Measurements from ENCODE around the gene PIK3AP1. TPM values are rescaled to one million over a fixed set of nuclear protein-coding genes. Genes with fewer than 3 reads are reported as not detected.

Gene PIK3AP1
- total and polyA plus RNA-seq, 10 of the 15 experiments (the other 5 are each of a cell fraction or from before 2014, with no cell fraction given), result 26.2 to 306 (median 119) TPM

DNA sequence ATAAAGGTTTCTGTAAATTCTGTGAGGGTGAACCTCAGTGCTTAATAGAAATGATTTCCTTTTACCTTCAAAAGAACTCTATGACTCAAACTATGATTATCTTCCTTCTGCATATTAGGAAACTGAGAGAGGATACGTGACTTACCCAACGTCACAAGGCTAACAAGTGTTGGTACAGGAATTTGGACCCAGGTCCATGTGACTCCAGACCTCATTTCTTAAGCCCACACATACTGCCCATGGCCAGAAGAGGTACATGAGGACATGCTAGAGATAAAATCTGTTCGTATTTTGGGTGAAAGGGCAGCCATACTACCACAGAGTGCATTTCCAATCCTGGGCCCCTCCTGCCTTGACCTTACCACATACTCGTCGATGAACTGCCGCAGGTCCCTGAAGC is 72.0 kb downstream of the PIK3AP1 start (continued):
- TF ChIP-seq, protein P1, sequence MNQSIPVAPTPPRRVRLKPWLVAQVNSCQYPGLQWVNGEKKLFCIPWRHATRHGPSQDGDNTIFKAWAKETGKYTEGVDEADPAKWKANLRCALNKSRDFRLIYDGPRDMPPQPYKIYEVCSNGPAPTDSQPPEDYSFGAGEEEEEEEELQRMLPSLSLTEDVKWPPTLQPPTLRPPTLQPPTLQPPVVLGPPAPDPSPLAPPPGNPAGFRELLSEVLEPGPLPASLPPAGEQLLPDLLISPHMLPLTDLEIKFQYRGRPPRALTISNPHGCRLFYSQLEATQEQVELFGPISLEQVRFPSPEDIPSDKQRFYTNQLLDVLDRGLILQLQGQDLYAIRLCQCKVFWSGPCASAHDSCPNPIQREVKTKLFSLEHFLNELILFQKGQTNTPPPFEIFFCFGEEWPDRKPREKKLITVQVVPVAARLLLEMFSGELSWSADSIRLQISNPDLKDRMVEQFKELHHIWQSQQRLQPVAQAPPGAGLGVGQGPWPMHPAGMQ (IDR thresholded peaks at IDR 0.05; ENCODE audit: borderline replicate concordance), result no peak
- no peak for TF ChIP-seq BMI1 (IDR thresholded peaks at IDR 0.05; ENCODE audit: borderline replicate concordance)
- no peak for TF ChIP-seq ZNF274 (IDR thresholded peaks at IDR 0.05; ENCODE audit: insufficient read depth, insufficient read length)
- no peak for TF ChIP-seq GATAD2B (conservative IDR thresholded peaks at IDR 0.05; ENCODE audit: low read depth)
- TF ChIP-seq, protein P2, sequence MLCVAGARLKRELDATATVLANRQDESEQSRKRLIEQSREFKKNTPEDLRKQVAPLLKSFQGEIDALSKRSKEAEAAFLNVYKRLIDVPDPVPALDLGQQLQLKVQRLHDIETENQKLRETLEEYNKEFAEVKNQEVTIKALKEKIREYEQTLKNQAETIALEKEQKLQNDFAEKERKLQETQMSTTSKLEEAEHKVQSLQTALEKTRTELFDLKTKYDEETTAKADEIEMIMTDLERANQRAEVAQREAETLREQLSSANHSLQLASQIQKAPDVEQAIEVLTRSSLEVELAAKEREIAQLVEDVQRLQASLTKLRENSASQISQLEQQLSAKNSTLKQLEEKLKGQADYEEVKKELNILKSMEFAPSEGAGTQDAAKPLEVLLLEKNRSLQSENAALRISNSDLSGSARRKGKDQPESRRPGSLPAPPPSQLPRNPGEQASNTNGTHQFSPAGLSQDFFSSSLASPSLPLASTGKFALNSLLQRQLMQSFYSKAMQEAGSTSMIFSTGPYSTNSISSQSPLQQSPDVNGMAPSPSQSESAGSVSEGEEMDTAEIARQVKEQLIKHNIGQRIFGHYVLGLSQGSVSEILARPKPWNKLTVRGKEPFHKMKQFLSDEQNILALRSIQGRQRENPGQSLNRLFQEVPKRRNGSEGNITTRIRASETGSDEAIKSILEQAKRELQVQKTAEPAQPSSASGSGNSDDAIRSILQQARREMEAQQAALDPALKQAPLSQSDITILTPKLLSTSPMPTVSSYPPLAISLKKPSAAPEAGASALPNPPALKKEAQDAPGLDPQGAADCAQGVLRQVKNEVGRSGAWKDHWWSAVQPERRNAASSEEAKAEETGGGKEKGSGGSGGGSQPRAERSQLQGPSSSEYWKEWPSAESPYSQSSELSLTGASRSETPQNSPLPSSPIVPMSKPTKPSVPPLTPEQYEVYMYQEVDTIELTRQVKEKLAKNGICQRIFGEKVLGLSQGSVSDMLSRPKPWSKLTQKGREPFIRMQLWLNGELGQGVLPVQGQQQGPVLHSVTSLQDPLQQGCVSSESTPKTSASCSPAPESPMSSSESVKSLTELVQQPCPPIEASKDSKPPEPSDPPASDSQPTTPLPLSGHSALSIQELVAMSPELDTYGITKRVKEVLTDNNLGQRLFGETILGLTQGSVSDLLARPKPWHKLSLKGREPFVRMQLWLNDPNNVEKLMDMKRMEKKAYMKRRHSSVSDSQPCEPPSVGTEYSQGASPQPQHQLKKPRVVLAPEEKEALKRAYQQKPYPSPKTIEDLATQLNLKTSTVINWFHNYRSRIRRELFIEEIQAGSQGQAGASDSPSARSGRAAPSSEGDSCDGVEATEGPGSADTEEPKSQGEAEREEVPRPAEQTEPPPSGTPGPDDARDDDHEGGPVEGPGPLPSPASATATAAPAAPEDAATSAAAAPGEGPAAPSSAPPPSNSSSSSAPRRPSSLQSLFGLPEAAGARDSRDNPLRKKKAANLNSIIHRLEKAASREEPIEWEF (IDR thresholded peaks at IDR 0.05; ENCODE audit: insufficient replicate concordance, low read depth, low read length), result no peak
- TF ChIP-seq MEF2B (IDR thresholded peaks at IDR 0.05; ENCODE audit: partially characterized antibody, poor library complexity, severe bottlenecking), result peak; percentile 19
- no peak for TF ChIP-seq TCF3 (IDR thresholded peaks at IDR 0.05; ENCODE audit: borderline replicate concordance, insufficient read depth, low read depth, low read length)
- no peak for TF ChIP-seq HDAC2 (IDR thresholded peaks at IDR 0.05)
- no peak for TF ChIP-seq WRNIP1 (IDR thresholded peaks at IDR 0.05; ENCODE audit: borderline replicate concordance, low read depth, low read length)
- no peak for TF ChIP-seq STAT1 (conservative IDR thresholded peaks at IDR 0.05)
- no peak for TF ChIP-seq SIX5 (IDR thresholded peaks at IDR 0.05; ENCODE audit: low read depth, low read length, severe bottlenecking)
- no peak for TF ChIP-seq PAX8 (IDR thresholded peaks at IDR 0.05)
- TF ChIP-seq SP1 (IDR thresholded peaks at IDR 0.05; ENCODE audit: low read depth, low read length), result no peak
- TF ChIP-seq TARDBP (IDR thresholded peaks at IDR 0.05; ENCODE audit: borderline replicate concordance), result no peak
- no peak for TF ChIP-seq KLF5 (IDR thresholded peaks at IDR 0.05; ENCODE audit: partially characterized antibody)
- no peak for TF ChIP-seq TCF12 (IDR thresholded peaks at IDR 0.05; ENCODE audit: low read depth, low read length)
- no peak for TF ChIP-seq SIN3A (IDR thresholded peaks at IDR 0.05; ENCODE audit: low read depth, low read length)
- TF ChIP-seq FOXK2 (IDR thresholded peaks at IDR 0.05), result no peak
- TF ChIP-seq RELA (IDR thresholded peaks at IDR 0.05; ENCODE audit: borderline replicate concordance, partially characterized antibody), result no peak
- no peak for TF ChIP-seq RB1 (IDR thresholded peaks at IDR 0.05; ENCODE audit: borderline replicate concordance)
- TF ChIP-seq, protein P3, sequence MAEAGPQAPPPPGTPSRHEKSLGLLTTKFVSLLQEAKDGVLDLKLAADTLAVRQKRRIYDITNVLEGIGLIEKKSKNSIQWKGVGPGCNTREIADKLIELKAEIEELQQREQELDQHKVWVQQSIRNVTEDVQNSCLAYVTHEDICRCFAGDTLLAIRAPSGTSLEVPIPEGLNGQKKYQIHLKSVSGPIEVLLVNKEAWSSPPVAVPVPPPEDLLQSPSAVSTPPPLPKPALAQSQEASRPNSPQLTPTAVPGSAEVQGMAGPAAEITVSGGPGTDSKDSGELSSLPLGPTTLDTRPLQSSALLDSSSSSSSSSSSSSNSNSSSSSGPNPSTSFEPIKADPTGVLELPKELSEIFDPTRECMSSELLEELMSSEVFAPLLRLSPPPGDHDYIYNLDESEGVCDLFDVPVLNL (IDR thresholded peaks at IDR 0.05; ENCODE audit: low read depth, low read length), result no peak
- no peak for TF ChIP-seq IRF4 (IDR thresholded peaks at IDR 0.05; ENCODE audit: low read depth, low read length)
- no peak for TF ChIP-seq CBX5 (IDR thresholded peaks at IDR 0.05; ENCODE audit: low read depth)
- no peak for TF ChIP-seq SREBF1 (IDR thresholded peaks at IDR 0.05; ENCODE audit: low read length)
- peak; percentile 54; the same call in 1 of the 2 replicates for TF ChIP-seq RAD51 (IDR thresholded peaks at IDR 0.05)

Measured in GM12878 (cell line).